SIG-M5 (cell line): ENCODE data around the gene CASP10.
"Not testable (repeated sequence)": the region's sequence is repeated elsewhere in the genome, so short reads cannot be mapped to it uniquely, and the experiment has no call there.

ENCODE experiments used
- DNase-seq: peaks from one replicate; lab custom pipeline; 2025; lab: John Stamatoyannopoulos, UW

CASP10 gene

GRCh38 chr2:201233192-201233811 is 50.4 kb downstream of the CASP10 start:
- peak; percentile 98 for DNase-seq

GRCh38 chr2:201233812-201234662 is 51.1 kb downstream of the CASP10 start:
- DNase-seq: no peak

- DNase-seq: no peak
Observed at GRCh38 chr2:201234663-201235135, 51.8 kb downstream of the CASP10 start.

GRCh38 chr2:201235860-201236811 is 53.2 kb downstream of the CASP10 start:
- DNase-seq: no peak

GRCh38 chr2:201237486-201238123 is 54.7 kb downstream of the CASP10 start:
- no peak for DNase-seq

GRCh38 chr2:201239167-201239935 is 56.4 kb downstream of the CASP10 start:
- DNase-seq: not testable (repeated sequence)

- DNase-seq: no peak
Observed at GRCh38 chr2:201242571-201243277, 59.8 kb downstream of the CASP10 start.

GRCh38 chr2:201244829-201245228 is 61.9 kb downstream of the CASP10 start:
- no peak for DNase-seq

- no peak for DNase-seq
Observed at GRCh38 chr2:201246280-201246679, 63.3 kb downstream of the CASP10 start.

GRCh38 chr2:201248288-201248844 is 65.4 kb downstream of the CASP10 start:
- no peak for DNase-seq

GRCh38 chr2:201249889-201250288 is 66.9 kb downstream of the CASP10 start:
- no peak for DNase-seq

- no peak for DNase-seq
Observed at GRCh38 chr2:201250741-201251140, 67.8 kb downstream of the CASP10 start.

- no peak for DNase-seq
Observed at GRCh38 chr2:201254081-201254730, 71.3 kb downstream of the CASP10 start.

GRCh38 chr2:201255408-201256033 is 72.6 kb downstream of the CASP10 start:
- no peak for DNase-seq

- DNase-seq: no peak
Observed at GRCh38 chr2:201256082-201256481, 73.1 kb downstream of the CASP10 start.

GRCh38 chr2:201257381-201257955 is 74.5 kb downstream of the CASP10 start:
- DNase-seq: peak; percentile 79

GRCh38 chr2:201257956-201258665 is 75.2 kb downstream of the CASP10 start:
- peak; percentile 79 for DNase-seq
